HEK293T (cell line): ENCODE data around the gene NEBL.

Source experiments
- ARNT ChIP-seq: fragments of 450-650 bp; IDR thresholded peaks from 2 replicates; pipeline ENCODE4 v1.6.1; 2017; ENCODE audit warnings: mild to moderate bottlenecking
- BHLHE40 ChIP-seq: fragments of 450-650 bp; IDR thresholded peaks from 2 replicates; pipeline ENCODE4 v1.6.1; 2016; ENCODE audit warnings: mild to moderate bottlenecking, moderate library complexity, borderline replicate concordance
- CTBP1 ChIP-seq: fragments of 450-650 bp; IDR thresholded peaks from 2 replicates; pipeline ENCODE4 v1.6.1; 2016; ENCODE audit warnings: borderline replicate concordance
- FOXK2 ChIP-seq: fragments of 450-650 bp; IDR thresholded peaks from 2 replicates; pipeline ENCODE4 v1.6.1; 2016; ENCODE audit warnings: mild to moderate bottlenecking
- FOXM1 ChIP-seq: fragments of 450-650 bp; IDR thresholded peaks from 2 replicates; pipeline ENCODE4 v1.6.1; 2017; ENCODE audit warnings: mild to moderate bottlenecking, borderline replicate concordance
- HDGF ChIP-seq: fragments of 450-650 bp; IDR thresholded peaks from 2 replicates; pipeline ENCODE4 v1.6.1; 2017; ENCODE audit warnings: antibody characterized with exemption, borderline replicate concordance
- L3MBTL2 ChIP-seq: fragments of 450-650 bp; conservative IDR thresholded peaks from 2 replicates; pipeline ENCODE4 v1.6.1; 2016; ENCODE audit warnings: mild to moderate bottlenecking
- LEF1 ChIP-seq: fragments of 450-650 bp; IDR thresholded peaks from 2 replicates; pipeline ENCODE4 v1.6.1; 2017; ENCODE audit warnings: mild to moderate bottlenecking, borderline replicate concordance
- NFRKB ChIP-seq: fragments of 450-650 bp; IDR thresholded peaks from 2 replicates; pipeline ENCODE4 v1.6.1; 2016; ENCODE audit warnings: mild to moderate bottlenecking, moderate library complexity
- SP1 ChIP-seq: fragments of 450-650 bp; IDR thresholded peaks from 2 replicates; pipeline ENCODE4 v1.6.1; 2017
- SUZ12 ChIP-seq: fragments of 450-650 bp; IDR thresholded peaks from 2 replicates; pipeline ENCODE4 v1.6.1; 2016; ENCODE audit warnings: mild to moderate bottlenecking
- TARDBP ChIP-seq: fragments of 450-650 bp; IDR thresholded peaks from 2 replicates; pipeline ENCODE4 v1.6.1; 2016
- ZNF384 ChIP-seq: fragments of 450-650 bp; IDR thresholded peaks from 2 replicates; pipeline ENCODE4 v1.6.1; 2016

DNA sequence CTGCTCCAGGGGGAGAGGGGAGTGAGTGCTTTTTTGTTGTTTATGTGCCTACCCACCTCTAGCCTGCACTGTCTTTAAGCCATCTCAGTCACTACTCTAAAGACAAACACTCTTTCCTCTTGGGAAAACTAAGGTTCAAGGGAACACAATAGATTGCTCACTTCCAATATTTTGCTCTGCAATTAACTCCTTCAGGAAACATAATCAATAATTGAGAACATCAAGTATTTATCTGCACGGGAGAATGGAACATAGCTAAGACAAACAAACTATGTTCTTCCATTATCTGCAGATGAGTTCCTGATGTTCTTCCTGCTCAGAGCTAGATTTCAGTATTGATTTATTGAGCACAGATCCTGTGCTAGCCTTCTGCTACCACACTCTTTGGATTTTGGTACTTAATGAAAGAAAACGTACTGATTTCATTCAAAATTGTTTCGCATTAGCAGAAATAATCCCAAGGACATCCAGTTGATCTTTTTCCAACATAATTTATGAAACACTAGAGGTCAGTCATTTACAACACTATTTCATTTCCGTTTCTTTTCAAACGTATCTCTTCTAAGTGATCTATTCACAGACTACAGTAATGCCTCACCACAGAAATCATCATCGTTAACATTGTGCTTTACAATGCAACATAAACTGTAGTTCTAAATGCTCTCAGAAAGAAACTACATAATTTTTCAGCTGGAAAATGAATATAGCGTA, 8.3 kb downstream of the NEBL start:
- TF ChIP-seq SP1 (no peak), BHLHE40 (no peak), ARNT (no peak), HDGF (no peak), TARDBP (no peak), NFRKB (no peak), LEF1 (no peak), CTBP1 (no peak), L3MBTL2 (no peak), SUZ12 (no peak), ZNF384 (no peak), FOXM1 (no peak), FOXK2 (no peak)
